ENCODE results near the gene GPR18. TPM values are rescaled to one million over a fixed set of nuclear protein-coding genes. Genes with fewer than 3 reads are reported as not detected.
A peak's percentile ranks its signal among the peaks of the same experiment; 100 is the strongest.

Gene GPR18
- polyA plus RNA-seq, 3 donors: 1.7 to 3.8 (median 2.2) TPM

DNA sequence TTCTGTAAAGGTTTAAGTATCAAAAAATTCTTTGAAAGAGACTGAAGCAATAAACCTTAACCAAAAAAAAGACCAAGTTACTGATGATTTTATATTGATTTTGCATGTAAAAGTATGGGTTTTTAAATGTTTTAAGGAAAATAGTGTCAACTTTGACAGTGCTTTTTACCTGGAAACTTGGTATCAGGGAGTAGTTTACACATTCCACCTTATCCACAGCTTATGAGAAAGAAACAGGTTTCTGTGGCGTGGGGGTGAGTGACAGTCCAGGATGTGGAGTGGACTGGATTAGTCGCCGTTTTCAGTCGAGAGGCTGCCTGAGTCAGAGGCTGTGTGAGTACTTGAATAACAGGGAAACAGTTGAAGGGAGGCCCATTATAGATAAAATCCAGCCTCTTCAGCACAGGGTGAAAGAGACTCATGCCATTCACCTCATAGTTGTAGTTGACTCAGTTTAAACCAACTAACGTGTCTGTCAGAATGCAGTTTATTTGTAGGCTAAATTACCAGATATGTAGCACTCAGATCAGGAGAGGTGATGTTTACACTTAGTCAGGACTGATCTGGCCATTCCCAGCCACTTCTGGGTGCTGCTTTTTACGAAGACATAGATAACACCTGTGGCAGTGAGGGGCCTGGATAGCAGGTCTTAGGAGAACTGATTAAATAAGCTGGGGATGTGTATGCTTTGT is 49.6 kb upstream of the GPR18 start:
- peaks cover 77 to 88% of the 10 kb centered on the region in 2 donors for H3K4me1 ChIP-seq (ENCODE audit: control insufficient read depth in 1 of 2, insufficient read depth in 2 of 2, low read length in 2 of 2)
- peak overlapping the region; percentile 80 to 99 (median 97) for H3K27ac Mint-ChIP-seq
- H3K4me2 ChIP-seq (replicated peaks; ENCODE audit: extremely low read depth, low read length, poor library complexity, severe bottlenecking): peak overlapping the region; percentile 73
- H3K4me3 Mint-ChIP-seq: peak overlapping the region in 1 of 2 donors; percentile 91
- H3K4me1 Mint-ChIP-seq: peaks cover 79% of the 10 kb centered on the region
- H3K4me3 ChIP-seq (replicated peaks in 1 of 3; ENCODE audit: low read depth in 2 of 3, low read length in 3 of 3): no peak overlapping the region
- peaks cover 30% of the 10 kb centered on the region for H4K20me1 ChIP-seq (ENCODE audit: insufficient read depth, low read length)
- peaks cover 0 to 8% of the 10 kb centered on the region in 2 donors for H3K36me3 ChIP-seq (replicated peaks in 1 of 2; ENCODE audit: control insufficient read depth in 1 of 2, insufficient read depth in 2 of 2, low read length in 2 of 2)
- H3K9me3 Mint-ChIP-seq: no peaks in the 10 kb centered on the region
- intact Hi-C loops (cut with micrococcal nuclease): loop anchor here in 1 of 2 donors (2.0 kb wide), 1 partner anchor 25 kb away; no protein-coding TSS in a partner anchor
- H3K27ac ChIP-seq (ENCODE audit: low read depth in 1 of 2, low read length in 2 of 2): peak overlapping the region; percentile 41 to 99
- TF ChIP-seq, protein P1, sequence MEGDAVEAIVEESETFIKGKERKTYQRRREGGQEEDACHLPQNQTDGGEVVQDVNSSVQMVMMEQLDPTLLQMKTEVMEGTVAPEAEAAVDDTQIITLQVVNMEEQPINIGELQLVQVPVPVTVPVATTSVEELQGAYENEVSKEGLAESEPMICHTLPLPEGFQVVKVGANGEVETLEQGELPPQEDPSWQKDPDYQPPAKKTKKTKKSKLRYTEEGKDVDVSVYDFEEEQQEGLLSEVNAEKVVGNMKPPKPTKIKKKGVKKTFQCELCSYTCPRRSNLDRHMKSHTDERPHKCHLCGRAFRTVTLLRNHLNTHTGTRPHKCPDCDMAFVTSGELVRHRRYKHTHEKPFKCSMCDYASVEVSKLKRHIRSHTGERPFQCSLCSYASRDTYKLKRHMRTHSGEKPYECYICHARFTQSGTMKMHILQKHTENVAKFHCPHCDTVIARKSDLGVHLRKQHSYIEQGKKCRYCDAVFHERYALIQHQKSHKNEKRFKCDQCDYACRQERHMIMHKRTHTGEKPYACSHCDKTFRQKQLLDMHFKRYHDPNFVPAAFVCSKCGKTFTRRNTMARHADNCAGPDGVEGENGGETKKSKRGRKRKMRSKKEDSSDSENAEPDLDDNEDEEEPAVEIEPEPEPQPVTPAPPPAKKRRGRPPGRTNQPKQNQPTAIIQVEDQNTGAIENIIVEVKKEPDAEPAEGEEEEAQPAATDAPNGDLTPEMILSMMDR (IDR thresholded peaks at IDR 0.05): no peak
- H2AFZ ChIP-seq (ENCODE audit: insufficient read depth, low read depth, low read length, poor library complexity, severe bottlenecking): no peak overlapping the region
- DNase-seq: peak; percentile 79 to 90 (median 83)
- H3K27me3 Mint-ChIP-seq (ENCODE audit: low read depth in 3 of 3): peaks cover 0 to 1% (median 0%) of the 10 kb centered on the region in 3 donors
- H3K9me3 ChIP-seq (replicated peaks in 1 of 2; ENCODE audit: control insufficient read depth in 1 of 2, insufficient read depth in 1 of 2, low read length in 2 of 2): no peaks in the 10 kb centered on the region
- WGBS (ENCODE audit: insufficient coverage): 24% methylated on average over 3 of the region's 6 CpGs
- peaks cover 84% of the 10 kb centered on the region for H3K79me2 ChIP-seq (ENCODE audit: insufficient read depth, low read length)
- H3K27me3 ChIP-seq (ENCODE audit: control insufficient read depth in 2 of 2, insufficient read depth in 2 of 2, low read length in 2 of 2): no peaks in the 10 kb centered on the region
- peaks cover 44 to 62% of the 10 kb centered on the region in 2 donors for H3K36me3 Mint-ChIP-seq
- H3K9ac ChIP-seq (ENCODE audit: insufficient read depth, low read length, poor library complexity, severe bottlenecking): peak overlapping the region; percentile 63

DNA sequence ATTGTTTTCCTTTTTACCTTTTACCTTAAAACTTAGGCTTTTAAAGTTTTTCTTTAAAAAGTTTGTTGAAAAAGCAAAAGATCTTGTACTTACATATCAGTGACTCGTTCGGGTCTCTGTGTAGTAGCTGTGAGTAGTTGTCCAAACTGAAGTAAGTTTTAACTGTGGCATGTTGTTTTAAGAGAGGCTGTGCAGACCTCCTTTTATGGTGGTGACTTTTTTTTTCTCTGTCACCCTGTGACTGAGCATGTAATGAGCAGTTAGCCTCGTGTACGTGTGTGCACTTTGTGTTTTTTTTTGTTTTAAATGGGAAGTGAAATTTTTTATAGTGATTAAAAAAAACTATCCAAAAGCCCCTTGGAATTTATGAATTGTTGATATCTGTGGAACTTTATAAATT is 49.1 kb upstream of the GPR18 start, which contains the start of gene GPR183:
Gene GPR183, minus strand, starts transcription at position 153 of the 400 bp plus-strand sequence. CDS start 11,254 bp downstream, outside the sequence.
- Mint-ChIP-seq H3K4me3 (peak within 1 kb of the TSS; percentile 70 to 91), H3K27ac (peak within 1 kb of the TSS; percentile 80 to 99 (median 97)), H3K9me3 (no peaks in the 10 kb centered on the region), H3K27me3 (ENCODE audit: low read depth in 3 of 3) (peaks cover 0 to 1% (median 0%) of the 10 kb centered on the region in 3 donors), H3K4me1 (peaks cover 79% of the 10 kb centered on the region), H3K36me3 (peaks cover 41 to 61% of the 10 kb centered on the region in 2 donors)
- Histone ChIP-seq H3K27ac (ENCODE audit: low read depth in 1 of 2, low read length in 2 of 2) (peak within 1 kb of the TSS; percentile 41 to 99), H3K9ac (ENCODE audit: insufficient read depth, low read length, poor library complexity, severe bottlenecking) (peak within 1 kb of the TSS; percentile 63), H3K4me3 (replicated peaks in 1 of 3; ENCODE audit: low read depth in 2 of 3, low read length in 3 of 3) (peak within 1 kb of the TSS; percentile 13 to 92 (median 74)), H3K36me3 (replicated peaks in 1 of 2; ENCODE audit: control insufficient read depth in 1 of 2, insufficient read depth in 2 of 2, low read length in 2 of 2) (peaks cover 0 to 9% of the 10 kb centered on the region in 2 donors), H3K9me3 (replicated peaks in 1 of 2; ENCODE audit: control insufficient read depth in 1 of 2, insufficient read depth in 1 of 2, low read length in 2 of 2) (no peaks in the 10 kb centered on the region), H3K79me2 (ENCODE audit: insufficient read depth, low read length) (peaks cover 90% of the 10 kb centered on the region), H3K4me2 (replicated peaks; ENCODE audit: extremely low read depth, low read length, poor library complexity, severe bottlenecking) (peak within 1 kb of the TSS; percentile 73), H2AFZ (ENCODE audit: insufficient read depth, low read depth, low read length, poor library complexity, severe bottlenecking) (no peak within 1 kb of the TSS), H3K4me1 (ENCODE audit: control insufficient read depth in 1 of 2, insufficient read depth in 2 of 2, low read length in 2 of 2) (peaks cover 78 to 89% of the 10 kb centered on the region in 2 donors), H4K20me1 (ENCODE audit: insufficient read depth, low read length) (peaks cover 34% of the 10 kb centered on the region), H3K27me3 (ENCODE audit: control insufficient read depth in 2 of 2, insufficient read depth in 2 of 2, low read length in 2 of 2) (no peaks in the 10 kb centered on the region)
- intact Hi-C loops (cut with micrococcal nuclease): loop anchor here in 1 of 2 donors (2.0 kb wide), 1 partner anchor 24 kb away; no protein-coding TSS in a partner anchor
- TF ChIP-seq, protein P1 (IDR thresholded peaks at IDR 0.05): no peak
- WGBS (ENCODE audit: insufficient coverage): no CpG with 5 or more reads among the region's 4 CpGs
- DNase-seq: peak; percentile 82 to 92 (median 85)

Measured in CD14-positive monocyte (primary cell).